WERI-Rb-1 (cell line): Measurements from ENCODE around the gene CHST15.

Source experiments
- DNase-seq: peaks from one replicate; pipeline ENCODE4 v3.0.0-alpha.2; 2020
- H3K27ac ChIP-seq: fragments of 250-450 bp; sonication (Bioruptor Pico); 2 replicates; pipeline ENCODE4 v1.5.1; 2020; ENCODE audit warnings: mild to moderate bottlenecking, moderate library complexity
- H3K27me3 ChIP-seq: fragments of 250-450 bp; sonication (Bioruptor Pico); 2 replicates; pipeline ENCODE4 v1.5.1; 2021; ENCODE audit warnings: mild to moderate bottlenecking, low read depth, moderate library complexity; ENCODE audit not compliant: insufficient read depth, severe bottlenecking
- H3K36me3 ChIP-seq: fragments of 250-450 bp; sonication (Bioruptor Pico); 2 replicates; pipeline ENCODE4 v1.5.1; 2020; ENCODE audit warnings: mild to moderate bottlenecking, moderate library complexity
- H3K4me3 ChIP-seq: 2 replicates; pipeline ENCODE4 v1.5.1; 2011; ENCODE audit warnings: low read depth, mild to moderate bottlenecking, control low read depth, low read length
- H3K9me3 ChIP-seq: fragments of 250-450 bp; sonication (Bioruptor Pico); 2 replicates; pipeline ENCODE4 v1.5.1; 2021; ENCODE audit warnings: mild to moderate bottlenecking, moderate library complexity; ENCODE audit not compliant: severe bottlenecking
- CTCF ChIP-seq: IDR thresholded peaks from 2 replicates; pipeline ENCODE4 v1.5.1; 2011; ENCODE audit warnings: low read depth, mild to moderate bottlenecking, control low read depth, inconsistent platforms, low read length

Gene CHST15

GRCh38 chr10:124003070-124003419, 90.4 kb downstream of the CHST15 start:
- H3K4me3 ChIP-seq, result no peak overlapping the region
- no peaks in the 10 kb centered on the region for H3K9me3 ChIP-seq
- H3K27me3 ChIP-seq, result no peaks in the 10 kb centered on the region
- H3K27ac ChIP-seq, result no peak overlapping the region
- DNase-seq, result peak; percentile 0
- no peaks in the 10 kb centered on the region for H3K36me3 ChIP-seq
- no peak for TF ChIP-seq CTCF

- H3K27me3 ChIP-seq, result no peaks in the 10 kb centered on the region
- H3K27ac ChIP-seq, result no peak overlapping the region
- no peaks in the 10 kb centered on the region for H3K9me3 ChIP-seq
- DNase-seq, result peak; percentile 3
- TF ChIP-seq CTCF, result no peak
- no peaks in the 10 kb centered on the region for H3K36me3 ChIP-seq
- H3K4me3 ChIP-seq, result no peak overlapping the region
Observed at GRCh38 chr10:124002391-124003069, 90.9 kb downstream of the CHST15 start.

- Histone ChIP-seq H3K27ac (no peak overlapping the region), H3K9me3 (no peaks in the 10 kb centered on the region), H3K4me3 (no peak overlapping the region), H3K27me3 (no peaks in the 10 kb centered on the region), H3K36me3 (no peaks in the 10 kb centered on the region)
- TF ChIP-seq CTCF, result no peak
- DNase-seq, result peak; percentile 84
Observed at GRCh38 chr10:124001391-124002148, 91.8 kb downstream of the CHST15 start.

GRCh38 chr10:124000792-124001201, 92.6 kb downstream of the CHST15 start:
- Histone ChIP-seq H3K27ac (no peak overlapping the region), H3K9me3 (no peaks in the 10 kb centered on the region), H3K4me3 (no peak overlapping the region), H3K27me3 (no peaks in the 10 kb centered on the region), H3K36me3 (no peaks in the 10 kb centered on the region)
- no peak for TF ChIP-seq CTCF
- no peak for DNase-seq

GRCh38 chr10:123999956-124000615, 93.3 kb downstream of the CHST15 start:
- H3K27ac ChIP-seq, result no peak overlapping the region
- peaks cover 5% of the 10 kb centered on the region for H3K27me3 ChIP-seq
- no peak overlapping the region for H3K4me3 ChIP-seq
- H3K36me3 ChIP-seq, result no peaks in the 10 kb centered on the region
- H3K9me3 ChIP-seq, result no peaks in the 10 kb centered on the region
- no peak for TF ChIP-seq CTCF
- DNase-seq, result peak; percentile 2
